HUDEP-2 (cell line): ENCODE data around the gene KRTAP4-12.
"Not testable (repeated sequence)": the region's sequence is repeated elsewhere in the genome, so short reads cannot be mapped to it uniquely, and the experiment has no call there.

ENCODE experiments used
- DNase-seq, 76 experiments: peaks; one replicate each; lab custom pipeline; 2025; ENCODE audit not compliant: unreplicated experiment in 76 of 76; lab: John Stamatoyannopoulos, UW

KRTAP4-12 gene

GRCh38 chr17:41123991-41124371 lies at the start of gene KRTAP4-12:
Gene KRTAP4-12 (minus strand): TSS chr17:41124182. CDS start chr17:41124122, 60 bp downstream.
- not testable (repeated sequence) for DNase-seq

DNA sequence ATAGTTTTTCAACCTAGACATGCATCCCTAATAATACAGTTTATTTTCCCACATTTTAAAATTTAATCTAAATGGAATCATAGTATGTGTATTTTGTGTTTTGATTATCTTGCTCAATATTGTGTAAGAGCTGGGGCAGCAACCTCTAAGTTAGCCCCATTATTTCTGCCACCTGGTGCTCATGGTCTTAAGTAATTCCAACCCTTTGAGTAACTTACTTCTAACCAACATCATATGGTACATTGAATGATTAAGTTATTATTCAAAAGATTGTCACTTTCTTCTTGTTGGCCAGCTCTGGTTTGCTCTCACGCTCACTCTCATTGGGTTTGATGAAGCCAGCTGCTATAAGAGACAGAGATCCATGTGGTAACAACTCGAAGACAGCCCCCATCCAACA lies 47.9 kb upstream of the KRTAP4-12 start:
- DNase-seq, result no peak

DNA sequence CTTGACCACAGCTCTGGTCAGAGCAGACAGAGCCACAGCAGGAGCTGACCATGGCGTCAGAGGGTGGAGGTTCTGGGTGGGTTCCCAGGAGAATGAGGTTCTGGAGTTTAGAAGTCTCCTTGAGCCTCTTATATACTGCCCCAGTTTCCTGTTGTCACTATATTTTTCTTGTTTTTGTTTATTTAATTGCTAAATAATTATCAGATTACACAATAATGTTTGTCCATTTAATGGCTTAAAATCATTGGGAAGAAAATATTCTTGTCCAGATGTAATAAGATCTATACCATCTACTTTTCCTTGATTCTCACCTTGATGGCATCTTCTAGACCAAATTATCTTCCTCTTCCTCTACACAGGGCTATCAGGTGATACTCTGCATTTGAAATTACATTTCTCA lies 44.1 kb upstream of the KRTAP4-12 start, which contains the start of gene KRTAP4-3:
TSS of gene KRTAP4-3 (minus strand) at position 101 of the 400 bp plus-strand sequence. CDS start at position 52, 49 bp downstream.
- DNase-seq, result no peak

- no peak for DNase-seq
Observed at GRCh38 chr17:41167561-41167960, 43.6 kb upstream of the KRTAP4-12 start.

- no peak for DNase-seq
Observed at GRCh38 chr17:41163828-41164227, 39.8 kb upstream of the KRTAP4-12 start.

GRCh38 chr17:41160648-41161047 lies 36.7 kb upstream of the KRTAP4-12 start, which contains the start of gene KRTAP4-4:
Gene KRTAP4-4 (minus strand): TSS chr17:41160748. CDS start chr17:41160691, 57 bp downstream.
- DNase-seq, result no peak

- DNase-seq, result not testable (repeated sequence)
Observed at GRCh38 chr17:41160190-41160589, 36.2 kb upstream of the KRTAP4-12 start.

- no peak for DNase-seq
Observed at GRCh38 chr17:41153856-41154255, 29.9 kb upstream of the KRTAP4-12 start.

GRCh38 chr17:41151525-41151924 lies 27.5 kb upstream of the KRTAP4-12 start:
- DNase-seq, result no peak

DNA sequence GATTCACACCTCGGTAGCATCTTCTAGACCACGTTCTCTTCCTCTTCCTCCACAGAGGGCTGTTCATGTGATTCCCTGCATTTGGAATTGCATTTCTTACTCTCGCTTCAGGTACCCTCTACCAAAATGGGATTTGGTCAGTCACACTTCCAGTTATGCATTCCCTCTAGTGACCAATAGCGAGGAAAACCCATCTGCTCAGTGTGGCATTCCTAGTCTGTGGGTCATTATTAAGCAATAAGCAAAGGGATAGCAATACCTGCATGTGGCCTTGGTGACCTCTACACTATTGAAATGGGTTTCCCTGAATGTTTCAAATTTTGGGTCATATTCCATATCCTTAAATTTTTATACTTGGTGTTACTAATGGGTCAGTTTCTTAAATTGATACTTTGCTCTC lies 26.0 kb upstream of the KRTAP4-12 start:
- no peak for DNase-seq

DNA sequence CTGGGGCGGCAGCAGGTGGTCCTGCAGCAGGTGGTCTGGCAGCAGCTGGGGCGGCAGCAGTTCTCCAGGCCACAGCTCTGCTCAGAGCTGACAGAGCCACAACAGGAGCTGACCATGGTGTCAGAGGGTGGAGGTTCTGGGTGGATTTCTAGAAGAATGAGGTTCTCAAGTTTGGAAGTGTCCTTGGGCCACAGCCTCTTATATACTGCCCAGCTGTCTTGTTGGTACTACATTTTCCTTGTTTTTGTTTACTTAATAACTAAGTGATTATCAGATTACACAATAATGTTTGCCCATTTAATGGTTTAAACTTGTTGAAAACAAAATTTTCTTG lies 25.6 kb upstream of the KRTAP4-12 start, which contains the start of gene KRTAP4-5:
TSS of gene KRTAP4-5 (minus strand) at position 174 of the 334 bp plus-strand sequence. CDS start at position 116, 58 bp downstream.
- DNase-seq, result no peak

- not testable (repeated sequence) for DNase-seq
Observed at GRCh38 chr17:41148971-41149651, 25.1 kb upstream of the KRTAP4-12 start.

DNA sequence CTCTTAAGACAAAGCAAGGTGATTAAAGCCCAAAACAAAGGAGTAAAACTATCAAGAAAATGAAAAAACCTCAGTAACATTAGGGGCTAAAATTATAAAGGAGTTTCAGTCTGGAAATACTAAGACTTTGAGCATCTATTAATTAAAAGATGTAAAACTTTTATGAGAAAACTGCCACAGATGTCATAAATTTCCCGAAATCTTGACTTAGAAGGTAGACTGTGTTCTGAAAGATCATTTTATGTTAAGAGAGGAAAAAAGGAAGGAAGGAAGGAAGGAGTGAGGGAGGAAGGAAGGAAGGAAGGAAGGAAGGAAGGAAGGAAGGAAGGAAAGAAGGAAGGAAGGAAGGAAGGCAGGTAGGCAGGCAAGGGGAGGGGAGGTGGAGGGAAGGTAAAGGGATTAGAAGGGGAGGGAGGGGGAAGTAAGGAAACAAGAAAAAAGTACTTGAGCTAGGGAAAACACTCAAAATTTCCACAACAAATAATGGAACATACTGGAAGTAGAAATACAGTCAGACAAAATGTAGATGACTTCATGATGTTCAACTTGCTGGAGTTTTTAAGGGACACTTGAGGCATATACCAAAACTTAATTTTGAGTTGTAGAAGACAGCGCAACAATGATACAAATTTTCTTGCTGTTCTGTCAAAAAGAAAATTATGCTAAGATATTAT lies 23.7 kb upstream of the KRTAP4-12 start:
- DNase-seq, result no peak

GRCh38 chr17:41145261-41145660 lies 21.3 kb upstream of the KRTAP4-12 start:
- no peak for DNase-seq

GRCh38 chr17:41144846-41145245 lies 20.9 kb upstream of the KRTAP4-12 start:
- DNase-seq, result no peak

DNA sequence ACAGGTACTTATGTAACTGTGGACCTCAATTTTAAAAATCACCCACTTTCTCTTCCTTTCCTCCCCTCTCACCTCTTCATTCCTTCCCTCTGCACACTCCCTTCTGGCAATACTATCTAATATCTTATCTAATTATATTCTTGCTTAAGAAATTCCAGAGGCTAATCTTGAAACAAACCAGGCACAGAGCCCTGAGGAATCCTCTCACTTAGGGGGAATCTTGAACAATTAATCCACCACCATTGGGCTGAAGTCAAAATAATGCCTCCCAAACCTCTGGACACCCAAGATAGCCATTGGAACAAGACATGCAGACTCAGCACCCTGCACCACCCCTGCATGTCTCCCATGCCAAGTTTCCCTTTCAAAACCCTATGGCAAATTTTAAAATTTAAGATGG lies 17.4 kb upstream of the KRTAP4-12 start:
- DNase-seq, result no peak

GRCh38 chr17:41140360-41141131 lies 16.6 kb upstream of the KRTAP4-12 start, which contains the start of gene KRTAP4-6:
Gene KRTAP4-6 (minus strand): TSS chr17:41140544. CDS start chr17:41140487, 57 bp downstream.
- DNase-seq, result no peak

GRCh38 chr17:41139865-41140264 lies 15.9 kb upstream of the KRTAP4-12 start:
- not testable (repeated sequence) for DNase-seq

DNA sequence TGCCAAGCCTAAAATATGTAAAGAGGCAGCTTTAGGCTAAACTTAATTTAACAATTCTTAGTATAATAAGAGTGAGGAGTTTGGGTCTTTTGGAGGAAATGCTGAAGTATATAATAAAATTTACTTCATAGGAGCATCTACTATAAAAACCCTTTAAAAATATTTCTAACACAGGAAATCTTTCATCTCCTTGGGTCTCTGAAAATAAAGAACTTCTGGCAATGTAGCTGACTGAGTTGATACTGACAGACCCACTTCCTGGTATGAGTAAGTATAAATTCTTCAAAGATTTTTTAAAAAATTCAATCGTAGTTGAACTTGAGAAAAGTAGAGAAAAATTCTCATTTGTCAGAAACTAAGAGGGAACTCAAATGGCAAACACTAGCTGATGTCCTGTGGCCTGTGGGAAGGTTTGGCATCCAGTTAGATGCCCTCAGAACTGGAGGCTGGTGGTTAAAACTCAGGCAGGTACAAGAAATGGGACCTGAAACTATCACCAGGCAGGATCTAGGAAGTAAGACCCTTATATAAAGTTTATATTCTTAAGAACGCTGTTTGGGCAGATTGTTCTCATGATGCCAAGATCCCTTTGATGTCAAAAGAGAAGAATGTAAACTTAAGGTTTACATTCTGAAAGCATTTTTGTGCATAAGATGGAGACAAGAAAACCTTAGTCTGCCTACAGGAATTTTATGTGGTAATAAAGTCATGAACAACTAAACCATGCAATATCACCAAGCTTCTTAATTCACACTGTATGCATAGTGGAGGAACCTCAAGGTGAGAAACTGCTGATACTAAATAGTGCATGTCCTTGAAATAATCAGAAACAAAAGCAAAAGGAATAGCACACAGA lies 10.1 kb upstream of the KRTAP4-12 start:
- DNase-seq, result no peak

- no peak for DNase-seq
Observed at GRCh38 chr17:41131979-41132378, 8.0 kb upstream of the KRTAP4-12 start.
